Esophagus muscularis mucosa (tissue), 4 donors: ENCODE results near the gene KDM5B. TPM values are rescaled to one million over a fixed set of nuclear protein-coding genes. Genes with fewer than 3 reads are reported as not detected.

ENCODE experiments used
- DNase-seq: peaks from one replicate; pipeline ENCODE4 v3.0.0-alpha.2; 2017; ENCODE audit errors: extremely low spot score
- H3K27ac ChIP-seq, 4 donors: fragments of 200-600 bp; sonication (generic); replicated peaks in 1 of 4; 1 replicate in 3 of 4; 2 replicates in 1 of 4; pipeline ENCODE4 v1.5.1; 2016 to 2019; ENCODE audit warnings: mild to moderate bottlenecking in 1 of 4
- H3K27me3 ChIP-seq, 4 donors: fragments of 200-600 bp; sonication (generic); one replicate each; pipeline versions ENCODE4 v1.5.1 to v1.6.0; 2016 to 2019
- H3K36me3 ChIP-seq, 4 donors: fragments of 200-600 bp; sonication (generic); one replicate each; pipeline ENCODE4 v1.5.1; 2016 to 2019
- H3K4me1 ChIP-seq, 4 donors: fragments of 200-600 bp; sonication (generic); one replicate each; pipeline ENCODE4 v1.5.1; 2016 to 2019
- H3K4me3 ChIP-seq, 4 donors: fragments of 200-600 bp; sonication (generic); 1 replicate in 2 of 4; 2 replicates in 2 of 4; pipeline ENCODE4 v1.5.1; 2016 to 2019; ENCODE audit warnings: mild to moderate bottlenecking in 4 of 4, moderate library complexity in 1 of 4
- H3K9me3 ChIP-seq, 4 donors: fragments of 200-600 bp; sonication (generic); 1 replicate in 3 of 4; 2 replicates in 1 of 4; pipeline ENCODE4 v1.5.1; 2016 to 2019
- CTCF ChIP-seq, 3 experiments: fragments of 200-600 bp in 2 of 3; fragments of 450-650 bp in 1 of 3; sonication (generic) in 2 of 3; IDR thresholded peaks; one replicate each; pipeline ENCODE4 v1.5.1; 2017 to 2019; ENCODE audit warnings: antibody characterized with exemption in 3 of 3, mild to moderate bottlenecking in 2 of 3, moderate library complexity in 1 of 3
- EP300 ChIP-seq: sonication (generic); formaldehyde crosslinking; IDR thresholded peaks from one replicate; pipeline ENCODE4 v1.6.1; 2017; ENCODE audit warnings: antibody characterized with exemption
- POLR2A ChIP-seq: fragments of 450-650 bp; IDR thresholded peaks from one replicate; pipeline ENCODE4 v1.6.1; 2017; ENCODE audit warnings: antibody characterized with exemption, moderate library complexity, mild to moderate bottlenecking, low read depth
- POLR2AphosphoS5 ChIP-seq, 2 donors: sonication (generic); formaldehyde crosslinking; IDR thresholded peaks; one replicate each; pipeline ENCODE4 v1.6.1; 2017; ENCODE audit warnings: antibody characterized with exemption in 2 of 2
- WGBS: methylation state at CpG from one replicate; pipeline ENCODE4 v1.1.5; 2018; 5-methylcytosine and 5-hydroxymethylcytosine counted together
- intact Hi-C: fragments of 100-400 bp; cut with DNase I; formaldehyde crosslinking; loops from one replicate; pipeline ENCODE4 v1.15.1; 2023
- total RNA-seq, 4 donors: library from RNA; depleted of rRNA; stranded (reverse); fragments of >200 nt; gene quantifications; one replicate each; pipeline versions ENCODE4 v1.1.0 to v1.2.1, GENCODE V29; 2016

KDM5B gene
- total RNA-seq, 4 donors from 2014 or later, result 21.4 to 34.9 (median 31.8) TPM

GRCh38 chr1:202815120-202815519 is 6.9 kb upstream of the KDM5B start:
- Histone ChIP-seq H3K4me1 (peaks cover 1 to 15% (median 11%) of the 10 kb centered on the region in 4 donors), H3K4me3 (no peak overlapping the region), H3K9me3 (no peaks in the 10 kb centered on the region), H3K27me3 (peaks cover 0 to 3% (median 0%) of the 10 kb centered on the region in 4 donors), H3K36me3 (no peaks in the 10 kb centered on the region), H3K27ac (no peak overlapping the region)
- intact Hi-C loops, result no loop called here
- WGBS, result 84% methylated on average over 10 of the region's 10 CpGs
- TF ChIP-seq EP300, result no peak
- no peak for TF ChIP-seq CTCF (IDR thresholded peaks at IDR 0.05)
- no peak for TF ChIP-seq POLR2A
- no peak for TF ChIP-seq POLR2AphosphoS5 (IDR thresholded peaks at IDR 0.05)
- no peak for DNase-seq

- no peak overlapping the region for H3K27ac ChIP-seq
- intact Hi-C loops, result loop anchor here (5.0 kb wide), 1 partner anchor 50 kb away; no protein-coding TSS in a partner anchor
- no peak overlapping the region for H3K4me3 ChIP-seq
- no peaks in the 10 kb centered on the region for H3K27me3 ChIP-seq
- WGBS, result 89% methylated on average over 5 of the region's 9 CpGs
- peaks cover 6 to 28% (median 24%) of the 10 kb centered on the region in 4 donors for H3K4me1 ChIP-seq
- no peak for DNase-seq
- no peaks in the 10 kb centered on the region for H3K36me3 ChIP-seq
- H3K9me3 ChIP-seq, result no peaks in the 10 kb centered on the region
- no peak for TF ChIP-seq CTCF (IDR thresholded peaks at IDR 0.05)
Measured at GRCh38 chr1:202812176-202813026, 4.2 kb upstream of the KDM5B start.

GRCh38 chr1:202811296-202812175 is 3.3 kb upstream of the KDM5B start:
- no peaks in the 10 kb centered on the region for H3K27me3 ChIP-seq
- no peak for TF ChIP-seq EP300
- TF ChIP-seq CTCF (IDR thresholded peaks at IDR 0.05), result no peak
- no peak for TF ChIP-seq POLR2A
- TF ChIP-seq POLR2AphosphoS5 (IDR thresholded peaks at IDR 0.05), result no peak
- H3K36me3 ChIP-seq, result no peaks in the 10 kb centered on the region
- intact Hi-C loops, result loop anchor here (2.0 to 5.0 kb wide), 2 partner anchors 51 to 77 kb away; partner anchors contain the start of gene RABIF
- H3K9me3 ChIP-seq, result no peaks in the 10 kb centered on the region
- DNase-seq, result no peak
- peaks cover 6 to 35% (median 26%) of the 10 kb centered on the region in 4 donors for H3K4me1 ChIP-seq
- peak overlapping the region; percentile 82 to 88 (median 84) for H3K27ac ChIP-seq
- H3K4me3 ChIP-seq, result peak overlapping the region; percentile 71 to 80 (median 78)
- WGBS, result 17% methylated on average over 21 of the region's 43 CpGs

- DNase-seq, result peak; percentile 98
- H3K36me3 ChIP-seq, result no peaks in the 10 kb centered on the region
- no peaks in the 10 kb centered on the region for H3K9me3 ChIP-seq
- TF ChIP-seq POLR2AphosphoS5 (IDR thresholded peaks at IDR 0.05) (peak; percentile 91 to 92), POLR2A (peak; percentile 25), CTCF (IDR thresholded peaks at IDR 0.05) (peak in 1 of 3 experiments; percentile 21), EP300 (no peak)
- H3K4me3 ChIP-seq, result peak within 1 kb of the TSS; percentile 71 to 80 (median 78)
- peaks cover 13 to 43% (median 34%) of the 10 kb centered on the region in 4 donors for H3K4me1 ChIP-seq
- peak within 1 kb of the TSS; percentile 82 to 88 (median 84) for H3K27ac ChIP-seq
- 0% methylated on average over 14 of the region's 53 CpGs for WGBS
- intact Hi-C loops, result loop anchor here (2.0 to 5.0 kb wide), 2 partner anchors 52 to 78 kb away; partner anchors contain the start of gene RABIF
- H3K27me3 ChIP-seq, result no peaks in the 10 kb centered on the region
Measured at GRCh38 chr1:202810615-202811295, 2.5 kb upstream of the KDM5B start, which contains the start of gene PCAT6. Gene PCAT6 (plus strand): TSS chr1:202810954.
